Panc1 (cell line): ENCODE measurements around the gene AMBP. TPM values are rescaled to one million over a fixed set of nuclear protein-coding genes. Genes with fewer than 3 reads are reported as not detected.

ENCODE experiments used
- ATAC-seq: fragments of 200-7000 bp; cut with Tn5 transposase; 2 replicates; pipeline ENCODE4 v1.9.1; 2020; ENCODE audit warnings: mild to moderate bottlenecking, moderate library complexity
- BruUV-seq: library from RNA; stranded (reverse); fragments of 400-500 nt; replicated peaks from 2 replicates; lab custom pipeline; 2021; lab: Mats Ljungman, UMichigan
- CTCF ChIA-PET: fragments of 300-600 bp; sonication (Branson Sonifier 250); formaldehyde crosslinking; loops from one replicate; lab custom pipeline; 2022; ENCODE audit warnings: antibody characterized with exemption; lab: Charles Lee
- POLR2A ChIA-PET: fragments of 300-600 bp; sonication (Branson Sonifier 250); formaldehyde crosslinking; loops from one replicate; lab custom pipeline; 2022; ENCODE audit warnings: antibody characterized with exemption; lab: Charles Lee
- DNase-seq: peaks from one replicate; pipeline ENCODE4 v3.0.0-alpha.2; 2010; ENCODE audit warnings: low read depth, low spot score
- H3K27ac ChIP-seq: 2 replicates; pipeline ENCODE4 v1.5.1; 2011; ENCODE audit warnings: mild to moderate bottlenecking, low read length, inconsistent platforms
- H3K27me3 ChIP-seq: fragments of 200-500 bp; sonication (Bioruptor generic); 2 replicates; pipeline ENCODE4 v1.6.0; 2014; ENCODE audit warnings: low read length, inconsistent platforms; ENCODE audit not compliant: control insufficient read depth, insufficient read depth
- H3K36me3 ChIP-seq: fragments of 200-500 bp; sonication (Bioruptor generic); 2 replicates; pipeline ENCODE4 v1.5.1; 2014; ENCODE audit warnings: inconsistent platforms, mild to moderate bottlenecking, low read length, moderate library complexity; ENCODE audit not compliant: control insufficient read depth, insufficient read depth
- H3K4me1 ChIP-seq: 2 replicates; pipeline ENCODE4 v1.5.1; 2011; ENCODE audit warnings: inconsistent platforms, mild to moderate bottlenecking, low read length, moderate library complexity; ENCODE audit not compliant: control insufficient read depth, insufficient read depth
- H3K4me3 ChIP-seq, 2 experiments: 2 replicates each; pipeline ENCODE4 v1.5.1; 2011 to 2012; ENCODE audit warnings: low read depth in 2 of 2, low read length in 2 of 2, mild to moderate bottlenecking in 2 of 2, inconsistent platforms in 1 of 2, moderate library complexity in 1 of 2
- H3K9me3 ChIP-seq: fragments of 200-500 bp; sonication (Bioruptor generic); 2 replicates; pipeline ENCODE4 v1.5.1; 2014; ENCODE audit warnings: low read depth, mild to moderate bottlenecking, inconsistent platforms, low read length, moderate library complexity; ENCODE audit not compliant: control insufficient read depth, insufficient read depth
- CTCF ChIP-seq: fragments of 450-650 bp; IDR thresholded peaks from 2 replicates; pipeline ENCODE4 v1.5.1; 2017; ENCODE audit warnings: mild to moderate bottlenecking
- POLR2AphosphoS5 ChIP-seq: IDR thresholded peaks from 2 replicates; pipeline ENCODE4 v1.6.1; 2012; ENCODE audit warnings: mild to moderate bottlenecking, low read depth, low read length, moderate library complexity
- REST ChIP-seq, 2 experiments: IDR thresholded peaks; 2 replicates each; pipeline ENCODE4 v1.6.1; 2011 to 2012; ENCODE audit warnings: low read depth in 2 of 2, control low read depth in 1 of 2, low read length in 1 of 2, mild to moderate bottlenecking in 1 of 2, moderate library complexity in 1 of 2; ENCODE audit not compliant: insufficient read depth in 1 of 2
- SIN3A ChIP-seq: IDR thresholded peaks from 2 replicates; pipeline ENCODE4 v1.6.1; 2012; ENCODE audit warnings: low read depth, mild to moderate bottlenecking, low read length, moderate library complexity, borderline replicate concordance; ENCODE audit not compliant: insufficient read depth
- TCF7L2 ChIP-seq: IDR thresholded peaks from 2 replicates; pipeline ENCODE4 v1.6.1; 2011; ENCODE audit warnings: mild to moderate bottlenecking, low read depth, low read length, inconsistent platforms
- in situ Hi-C: cut with HindIII; loops from 2 replicates; pipeline ENCODE4 v1.10.0; 2016; ENCODE audit warnings: low sequenced_read_pairs, low pct_unique_long_range_greater_than_20kb
- intact Hi-C: fragments of 100-400 bp; cut with micrococcal nuclease; formaldehyde crosslinking; loops from one replicate; pipeline ENCODE4 v1.10.0; 2022; ENCODE audit not compliant: unreplicated experiment
- total RNA-seq: library from RNA; stranded (reverse); gene quantifications from one replicate; pipeline ENCODE4 v1.2.1, GENCODE V29; 2021; ENCODE audit not compliant: unreplicated experiment

The AMBP gene
- total RNA-seq, 1 experiment from 2014 or later, result 1.7 TPM

- Histone ChIP-seq H3K27me3 (no peaks in the 10 kb centered on the region; the same call in 1 of the 2 replicates), H3K36me3 (no peaks in the 10 kb centered on the region), H3K4me3 (no peak overlapping the region), H3K9me3 (no peaks in the 10 kb centered on the region), H3K27ac (no peak overlapping the region), H3K4me1 (no peaks in the 10 kb centered on the region)
- ChIA-PET POLR2A (no interaction called here), CTCF (no interaction called here)
- in situ Hi-C loops, result no loop called here
- DNase-seq, result no peak
- intact Hi-C loops, result no loop called here
- BruUV-seq, result no TSS peak
- TF ChIP-seq POLR2AphosphoS5, result no peak
- TF ChIP-seq REST (IDR thresholded peaks at IDR 0.05; ENCODE audit: insufficient read depth in 1 of 2, low read depth in 2 of 2, low read length in 1 of 2), result no peak
- no peak for TF ChIP-seq SIN3A
- no peak for TF ChIP-seq CTCF
- TF ChIP-seq TCF7L2, result no peak
- ATAC-seq, result no peak
Measured at GRCh38 chr9:114120192-114121014, 42.3 kb upstream of the AMBP start.

GRCh38 chr9:114119242-114120191 lies 41.4 kb upstream of the AMBP start:
- no peaks in the 10 kb centered on the region for H3K36me3 ChIP-seq
- no peaks in the 10 kb centered on the region for H3K9me3 ChIP-seq
- no peak overlapping the region for H3K27ac ChIP-seq
- in situ Hi-C loops (no loop called here), intact Hi-C loops (no loop called here)
- ATAC-seq (no peak), DNase-seq (no peak)
- H3K4me3 ChIP-seq, result no peak overlapping the region
- ChIA-PET CTCF (no interaction called here), POLR2A (interaction anchor here (1.1 kb wide), 1 partner anchor 13 kb away, joined by 3 read pairs; no protein-coding TSS in a partner anchor)
- no peaks in the 10 kb centered on the region for H3K4me1 ChIP-seq
- TF ChIP-seq REST (IDR thresholded peaks at IDR 0.05; ENCODE audit: insufficient read depth in 1 of 2, low read depth in 2 of 2, low read length in 1 of 2) (no peak), SIN3A (no peak), TCF7L2 (no peak)
- H3K27me3 ChIP-seq, result no peaks in the 10 kb centered on the region; the same call in 1 of the 2 replicates
- BruUV-seq, result no TSS peak
